Measurements from ENCODE around the gene TTC9B. TPM values are rescaled to one million over a fixed set of nuclear protein-coding genes. Genes with fewer than 3 reads are reported as not detected.

The TTC9B gene
- not detected for polyA plus RNA-seq

DNA sequence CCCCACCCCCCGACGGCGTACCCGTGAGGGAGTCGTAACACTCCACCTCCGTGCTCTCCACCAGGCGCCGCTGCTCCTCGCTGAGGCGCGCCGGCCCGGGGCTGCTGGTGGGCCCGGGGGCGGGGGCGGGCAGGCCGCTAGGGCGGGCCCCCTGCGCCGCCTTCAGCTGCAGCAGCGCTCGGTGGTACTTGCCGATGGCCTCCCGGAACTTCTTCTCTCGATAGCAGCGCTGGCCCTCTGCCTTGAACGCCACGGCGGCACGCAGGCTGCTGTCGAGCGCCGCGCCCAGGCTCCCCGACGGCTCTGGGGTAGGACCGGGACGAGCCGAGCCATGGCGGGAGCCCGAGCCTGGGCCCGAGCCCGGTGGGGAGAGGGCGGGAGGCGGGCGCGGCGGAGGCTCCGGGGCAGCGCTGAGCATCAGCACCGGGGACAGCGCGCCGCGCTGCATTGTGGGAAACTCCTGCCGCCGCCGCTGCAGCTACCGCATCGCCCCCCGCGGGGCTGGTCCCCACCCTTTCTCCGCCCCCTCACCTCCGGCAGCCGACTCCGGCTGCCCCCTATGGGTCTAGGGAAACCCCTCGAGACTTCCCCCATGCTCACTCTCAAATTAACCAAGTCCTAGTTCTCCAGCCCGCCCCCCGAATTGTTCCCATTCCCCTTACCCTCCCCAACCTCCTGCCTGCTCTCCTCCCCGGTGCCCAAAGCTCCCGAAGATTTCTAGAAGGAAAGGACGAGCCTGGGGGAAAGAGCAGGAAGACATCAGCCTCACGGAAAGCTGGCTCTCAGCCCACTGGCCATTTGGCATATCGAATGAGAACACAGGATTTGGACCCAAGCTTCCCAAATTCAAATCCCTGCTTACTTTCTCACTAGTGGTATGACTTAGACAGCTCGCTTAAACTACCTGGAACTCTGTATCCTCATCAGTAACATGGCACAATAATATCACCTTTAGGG is at the start of gene TTC9B:
TSS of gene TTC9B (minus strand) at position 451 of the 957 bp plus-strand sequence. CDS start at position 448, 3 bp downstream.
- H3K36me3 Mint-ChIP-seq, result no peaks in the 10 kb centered on the region
- peak within 1 kb of the TSS in 1 of 5 donors; percentile 41 for H3K4me3 Mint-ChIP-seq
- H3K27ac Mint-ChIP-seq, result no peak within 1 kb of the TSS
- H3K27me3 Mint-ChIP-seq (ENCODE audit: low read depth in 3 of 3), result peaks cover 15 to 24% (median 23%) of the 10 kb centered on the region in 3 donors
- peaks cover 8% of the 10 kb centered on the region in 2 donors for H3K4me1 Mint-ChIP-seq
- DNase-seq, result peak; percentile 47 to 53 (median 52)
- no peaks in the 10 kb centered on the region for H3K9me3 Mint-ChIP-seq

DNA sequence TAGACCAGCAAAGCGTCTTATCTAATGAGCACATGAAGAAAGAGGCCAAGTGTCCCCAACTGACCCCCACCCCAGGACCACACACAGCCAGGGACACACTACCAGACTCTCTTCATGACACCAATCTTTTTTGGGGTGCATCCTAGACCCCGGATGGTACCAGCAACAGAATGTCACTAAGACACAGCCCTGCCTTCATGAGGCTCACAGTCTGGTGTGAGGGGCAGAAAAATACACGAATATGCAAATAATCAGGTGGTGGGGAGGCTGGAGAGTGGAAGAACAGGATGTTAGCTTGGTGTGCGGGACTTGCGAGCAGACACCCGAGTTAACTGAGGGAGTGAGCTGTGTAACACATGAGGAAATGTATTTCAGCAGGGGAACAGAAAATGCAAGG is 49.4 kb upstream of the TTC9B start:
- Mint-ChIP-seq H3K9me3 (no peaks in the 10 kb centered on the region), H3K4me1 (peaks cover 44 to 46% of the 10 kb centered on the region in 2 donors), H3K36me3 (no peaks in the 10 kb centered on the region), H3K27ac (peak overlapping the region in 4 of 6 donors; percentile 10 to 69 (median 59)), H3K27me3 (ENCODE audit: low read depth in 3 of 3) (peaks cover 0 to 5% (median 3%) of the 10 kb centered on the region in 3 donors), H3K4me3 (no peak overlapping the region)
- DNase-seq, result no peak

DNA sequence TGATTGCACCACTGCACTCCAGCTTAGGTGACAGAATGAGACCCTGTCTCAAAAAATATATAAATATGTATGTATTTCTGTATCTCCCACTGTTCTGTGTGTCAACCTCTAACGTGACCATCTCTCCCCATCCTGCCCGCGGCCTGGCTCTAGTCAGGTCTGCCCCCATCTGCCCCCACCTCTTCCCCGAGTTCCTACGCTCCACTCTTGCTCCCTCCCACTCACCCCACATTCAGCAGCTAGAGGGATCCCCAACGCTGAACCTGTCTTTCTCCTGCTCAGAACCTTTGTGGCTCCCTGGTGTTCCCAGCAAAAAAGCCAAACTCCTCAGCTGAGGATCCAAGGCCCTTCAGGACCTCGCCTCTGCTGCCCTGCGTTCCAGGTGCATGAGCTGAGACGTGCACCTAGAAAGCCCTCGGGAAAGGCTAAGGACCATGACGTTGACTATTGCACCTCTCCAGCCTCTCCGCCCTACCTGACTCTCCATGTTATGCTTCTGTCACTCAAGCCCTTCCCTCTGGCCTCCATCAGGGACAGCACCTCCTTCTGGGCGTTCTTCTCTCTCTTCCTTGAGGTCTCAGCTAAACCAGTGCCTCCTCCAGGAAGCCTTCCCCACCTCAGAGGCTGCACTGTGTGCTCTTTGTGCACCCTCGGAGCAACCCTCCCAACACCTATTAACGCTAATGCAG is 48.9 kb upstream of the TTC9B start:
- Mint-ChIP-seq H3K27ac (peak overlapping the region in 3 of 6 donors; percentile 9 to 69 (median 58)), H3K4me1 (peaks cover 38 to 44% of the 10 kb centered on the region in 2 donors), H3K4me3 (no peak overlapping the region), H3K36me3 (peaks cover 0 to under 1% (median 0%) of the 10 kb centered on the region in 3 donors), H3K9me3 (no peaks in the 10 kb centered on the region), H3K27me3 (ENCODE audit: low read depth in 3 of 3) (peaks cover 0 to 5% (median 3%) of the 10 kb centered on the region in 3 donors)
- DNase-seq, result no peak

DNA sequence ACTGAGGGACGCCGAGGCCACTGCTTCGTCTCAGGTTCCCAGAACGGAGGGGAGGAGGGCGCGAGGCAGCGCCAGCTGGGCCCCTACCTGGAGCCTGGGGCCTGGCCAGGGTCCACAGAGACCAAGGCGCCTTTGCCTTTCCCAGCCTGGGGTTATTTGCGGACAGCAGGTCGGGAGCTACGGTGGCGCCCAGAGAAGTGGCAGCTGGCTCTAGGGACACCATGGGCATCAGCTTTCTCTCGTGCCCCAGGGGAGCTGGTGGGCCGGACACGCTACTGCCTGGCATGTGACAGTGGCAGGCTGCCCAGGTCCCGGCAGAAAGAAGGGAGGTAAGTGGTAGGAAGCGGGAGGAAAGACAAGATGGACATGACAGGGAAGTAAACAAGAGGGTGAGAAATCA is 47.9 kb upstream of the TTC9B start:
- Mint-ChIP-seq H3K4me3 (no peak overlapping the region), H3K36me3 (peaks cover 0 to 3% (median 0%) of the 10 kb centered on the region in 3 donors), H3K27ac (no peak overlapping the region), H3K9me3 (no peaks in the 10 kb centered on the region), H3K27me3 (ENCODE audit: low read depth in 3 of 3) (peaks cover 0 to 5% (median 3%) of the 10 kb centered on the region in 3 donors), H3K4me1 (peaks cover 29 to 44% of the 10 kb centered on the region in 2 donors)
- DNase-seq, result no peak

DNA sequence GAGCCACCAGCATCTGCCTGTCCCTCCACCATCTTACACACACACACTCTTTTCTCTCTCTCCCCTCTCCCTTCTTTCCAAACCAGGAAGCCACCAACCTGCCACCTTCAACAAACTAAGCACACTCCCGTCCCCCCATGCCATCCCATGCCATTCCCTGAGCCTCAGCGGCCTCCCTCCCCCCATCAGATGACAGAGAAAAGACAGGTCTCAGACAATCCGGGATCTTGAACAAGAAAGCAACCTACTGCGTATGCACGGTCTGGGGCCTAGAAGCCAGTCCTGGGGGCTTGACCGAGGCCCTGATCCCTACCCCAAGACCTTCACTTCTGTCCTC is 47.5 kb upstream of the TTC9B start:
- Mint-ChIP-seq H3K27ac (peak overlapping the region in 2 of 6 donors; percentile 46 to 69), H3K4me1 (peaks cover 29 to 44% of the 10 kb centered on the region in 2 donors), H3K27me3 (ENCODE audit: low read depth in 3 of 3) (peaks cover 0 to 5% (median 3%) of the 10 kb centered on the region in 3 donors), H3K36me3 (peaks cover 0 to 3% (median 0%) of the 10 kb centered on the region in 3 donors), H3K4me3 (no peak overlapping the region), H3K9me3 (no peaks in the 10 kb centered on the region)
- no peak for DNase-seq

DNA sequence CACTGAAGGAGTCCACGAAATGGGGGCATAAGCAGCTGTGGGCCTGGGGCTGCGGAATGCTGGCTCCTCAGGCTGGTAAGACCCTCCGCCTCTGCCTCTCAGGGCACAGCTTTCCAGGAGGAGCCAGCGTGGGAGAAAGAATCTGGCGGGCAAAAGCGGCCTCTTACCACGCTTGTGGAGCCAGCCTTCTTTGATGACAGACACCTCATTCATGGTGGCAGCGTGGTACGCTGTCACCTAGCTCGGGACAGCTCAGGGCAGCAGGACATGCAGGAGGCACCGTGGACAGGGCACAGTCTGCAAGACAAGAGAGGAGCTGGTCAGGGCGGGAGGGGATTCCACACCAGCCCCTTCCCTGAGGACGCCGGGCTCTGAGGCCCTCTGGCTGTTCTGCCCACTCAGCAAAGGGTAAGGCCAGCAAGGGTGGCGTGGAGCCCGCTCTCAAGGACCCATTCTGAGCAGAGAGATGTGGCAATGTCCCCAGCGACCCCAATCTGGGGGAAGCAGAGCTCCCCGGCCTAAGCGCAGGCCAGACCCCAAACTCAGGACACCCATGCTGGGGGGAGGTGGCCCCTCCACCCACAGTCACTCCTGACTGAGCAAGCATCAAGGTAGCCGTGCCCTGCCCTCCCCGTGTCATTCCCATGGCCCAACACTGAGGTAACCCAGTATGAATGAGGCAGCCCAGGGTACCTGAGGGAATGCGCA is 47.0 kb upstream of the TTC9B start:
- Mint-ChIP-seq H3K27ac (peak overlapping the region in 1 of 6 donors; percentile 69), H3K27me3 (ENCODE audit: low read depth in 3 of 3) (peaks cover 0 to 5% (median 3%) of the 10 kb centered on the region in 3 donors), H3K4me3 (no peak overlapping the region), H3K9me3 (no peaks in the 10 kb centered on the region), H3K4me1 (peaks cover 25 to 39% of the 10 kb centered on the region in 2 donors), H3K36me3 (peaks cover 0 to 3% (median 0%) of the 10 kb centered on the region in 3 donors)
- no peak for DNase-seq

DNA sequence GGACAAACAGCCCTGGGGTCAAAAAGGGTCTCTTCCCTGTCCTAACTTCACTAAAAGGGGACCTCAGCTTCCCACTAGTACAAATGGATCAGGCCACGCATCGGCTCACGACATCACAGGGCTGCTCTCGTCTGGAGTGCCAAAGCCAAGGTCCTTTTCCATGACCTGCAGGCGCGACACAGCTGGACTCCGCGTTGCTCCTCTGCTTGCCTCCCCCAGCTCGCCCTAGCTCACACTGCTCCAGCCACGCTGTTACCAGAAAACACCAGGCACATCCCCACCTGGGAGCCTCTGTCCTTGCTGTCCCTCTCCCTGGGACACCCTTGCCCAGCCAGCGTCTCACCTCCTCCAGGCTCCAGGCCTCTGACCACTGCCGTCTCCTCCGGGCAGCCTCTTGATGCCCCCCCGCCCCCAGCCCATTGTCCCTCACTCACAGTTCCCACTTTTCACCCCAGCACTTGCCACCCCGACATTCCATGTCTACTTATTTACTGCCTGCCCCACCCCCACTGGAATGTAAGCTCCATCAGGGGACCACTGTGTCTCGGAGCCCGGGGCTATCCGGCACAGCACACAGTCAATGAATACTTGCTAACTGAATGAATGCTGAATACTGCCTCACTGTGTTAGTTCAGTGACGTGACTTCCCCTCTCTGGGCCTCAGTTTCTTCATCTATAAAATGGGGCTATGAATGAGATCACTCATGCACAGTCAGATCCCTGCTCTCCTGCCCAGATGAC is 46.3 kb upstream of the TTC9B start:
- peak overlapping the region in 1 of 6 donors; percentile 37 for H3K27ac Mint-ChIP-seq
- peaks cover 25 to 36% of the 10 kb centered on the region in 2 donors for H3K4me1 Mint-ChIP-seq
- H3K9me3 Mint-ChIP-seq, result no peaks in the 10 kb centered on the region
- H3K27me3 Mint-ChIP-seq (ENCODE audit: low read depth in 3 of 3), result peaks cover 0 to 5% (median 3%) of the 10 kb centered on the region in 3 donors
- H3K36me3 Mint-ChIP-seq, result peaks cover 0 to 3% (median 0%) of the 10 kb centered on the region in 3 donors
- DNase-seq, result no peak
- no peak overlapping the region for H3K4me3 Mint-ChIP-seq

DNA sequence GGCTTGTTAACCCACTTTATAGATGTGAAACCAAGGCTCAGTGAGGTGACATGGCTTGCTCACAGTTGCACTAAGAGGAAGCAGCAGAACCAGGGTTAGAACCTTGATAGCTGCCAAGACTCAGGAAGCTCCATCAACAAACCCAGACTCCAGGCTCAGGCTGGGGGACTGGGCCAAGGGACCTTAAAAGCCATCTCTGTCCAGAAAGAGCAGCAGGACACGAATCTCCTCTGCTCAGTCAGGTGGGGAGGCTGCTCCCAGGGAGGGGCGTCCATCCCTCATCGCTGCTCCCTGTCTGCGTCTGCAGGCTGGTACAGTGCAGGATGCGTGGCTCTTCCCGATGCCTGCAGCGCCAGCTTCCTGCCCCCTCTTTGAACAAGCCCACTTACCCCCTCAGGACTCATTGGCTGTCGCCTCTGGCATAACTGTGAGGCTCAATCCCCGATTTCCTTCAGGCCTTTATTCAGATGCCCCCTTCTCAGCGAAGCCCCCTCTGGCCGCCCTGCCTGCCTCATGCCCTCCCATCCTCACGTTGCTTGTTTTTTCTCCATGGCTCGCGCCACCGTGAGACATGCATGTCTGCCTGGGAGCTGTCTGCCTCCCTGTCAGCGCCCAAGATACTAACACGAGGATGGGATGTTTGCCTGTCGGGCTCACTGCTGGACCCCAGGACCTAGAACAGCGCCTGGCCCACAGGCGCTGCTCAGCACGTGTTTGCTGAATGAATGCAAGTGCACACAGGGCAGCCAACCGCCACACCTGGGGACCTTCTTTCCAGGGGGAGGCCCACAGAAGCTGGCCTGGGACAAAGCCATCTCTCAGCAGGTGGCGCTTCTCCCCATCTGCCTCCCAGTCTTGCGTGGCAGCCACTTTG is 45.5 kb upstream of the TTC9B start:
- H3K9me3 Mint-ChIP-seq, result no peaks in the 10 kb centered on the region
- peaks cover 23 to 37% of the 10 kb centered on the region in 2 donors for H3K4me1 Mint-ChIP-seq
- H3K27me3 Mint-ChIP-seq (ENCODE audit: low read depth in 3 of 3), result peaks cover 0 to 5% (median 3%) of the 10 kb centered on the region in 3 donors
- DNase-seq, result no peak
- no peak overlapping the region for H3K4me3 Mint-ChIP-seq
- H3K36me3 Mint-ChIP-seq, result peaks cover 0 to 3% (median 0%) of the 10 kb centered on the region in 3 donors
- peak overlapping the region in 2 of 6 donors; percentile 37 to 77 for H3K27ac Mint-ChIP-seq

DNA sequence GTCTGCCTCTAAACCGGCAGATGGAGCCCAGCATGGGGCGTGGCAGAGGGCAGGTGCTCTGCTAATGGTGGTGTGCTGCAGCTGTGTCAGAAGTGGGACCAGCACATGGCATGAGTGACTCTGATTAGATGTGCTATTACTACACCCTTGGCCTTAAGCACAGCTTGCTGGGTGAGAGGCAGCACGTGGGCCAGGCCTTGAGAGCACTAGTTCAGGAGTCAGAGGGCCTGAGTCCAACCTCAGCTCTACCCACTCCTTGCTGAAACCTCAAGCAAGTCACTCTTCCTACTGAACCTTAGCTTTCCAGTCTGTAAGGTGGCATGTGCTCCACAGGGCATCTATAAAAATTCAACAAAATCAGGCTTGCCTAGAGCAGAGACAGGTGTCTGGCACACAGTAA is 44.2 kb upstream of the TTC9B start:
- no peaks in the 10 kb centered on the region for H3K9me3 Mint-ChIP-seq
- H3K4me3 Mint-ChIP-seq, result no peak overlapping the region
- peaks cover 0 to 3% (median 2%) of the 10 kb centered on the region in 3 donors for H3K36me3 Mint-ChIP-seq
- peaks cover 0 to 3% (median 3%) of the 10 kb centered on the region in 3 donors for H3K27me3 Mint-ChIP-seq (ENCODE audit: low read depth in 3 of 3)
- no peak for DNase-seq
- H3K27ac Mint-ChIP-seq, result peak overlapping the region in 1 of 6 donors; percentile 64
- H3K4me1 Mint-ChIP-seq, result peaks cover 25 to 39% of the 10 kb centered on the region in 2 donors

DNA sequence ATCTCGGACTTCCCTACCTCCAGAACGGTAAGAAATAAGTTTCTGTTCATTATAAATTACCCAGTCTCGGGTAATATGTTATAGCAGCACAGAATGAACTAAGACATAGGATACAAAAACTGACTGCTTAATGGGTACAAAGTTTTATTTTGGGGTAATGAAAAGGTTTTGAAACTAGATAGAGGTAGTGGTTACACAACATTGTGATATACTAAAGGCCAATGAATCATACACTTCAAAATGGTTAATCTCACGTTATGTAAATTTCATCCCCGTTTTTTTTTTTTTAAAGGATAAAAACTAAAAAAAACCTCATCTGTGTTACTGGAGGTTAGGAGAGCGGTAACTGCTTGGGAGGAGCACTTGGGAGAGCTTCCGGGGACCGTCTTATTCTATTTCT is 43.4 kb upstream of the TTC9B start:
- H3K27ac Mint-ChIP-seq, result peak overlapping the region in 1 of 6 donors; percentile 20
- no peak for DNase-seq
- peaks cover 0 to 3% (median 0%) of the 10 kb centered on the region in 3 donors for H3K27me3 Mint-ChIP-seq (ENCODE audit: low read depth in 3 of 3)
- H3K4me1 Mint-ChIP-seq, result peaks cover 23 to 36% of the 10 kb centered on the region in 2 donors
- H3K9me3 Mint-ChIP-seq, result no peaks in the 10 kb centered on the region
- H3K4me3 Mint-ChIP-seq, result no peak overlapping the region
- H3K36me3 Mint-ChIP-seq, result peaks cover 0 to 3% (median 3%) of the 10 kb centered on the region in 3 donors

DNA sequence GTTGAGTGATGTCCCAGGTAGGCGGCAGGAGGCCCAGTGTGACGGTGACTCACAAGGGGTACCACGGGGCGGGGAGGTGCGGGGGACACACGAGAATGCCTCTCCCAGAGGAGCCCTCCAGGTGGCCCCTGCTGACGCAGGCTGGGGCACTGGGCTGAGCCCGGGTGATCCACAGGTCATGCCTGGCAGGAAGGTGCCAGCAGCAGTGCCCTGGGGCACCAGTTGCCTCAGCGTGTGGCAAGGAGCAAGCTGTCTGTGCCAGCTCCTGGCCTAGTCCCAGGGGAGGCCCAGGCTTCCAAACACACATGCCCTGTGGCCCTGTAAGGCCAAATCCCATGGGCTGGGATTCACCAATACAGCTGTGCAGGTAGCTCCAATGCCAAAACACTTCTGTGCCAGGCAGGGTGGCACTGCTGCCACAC is 38.9 kb upstream of the TTC9B start:
- H3K27me3 Mint-ChIP-seq (ENCODE audit: low read depth in 3 of 3), result peaks cover 0 to 1% (median 1%) of the 10 kb centered on the region in 3 donors
- H3K4me3 Mint-ChIP-seq, result no peak overlapping the region
- no peak for DNase-seq
- no peaks in the 10 kb centered on the region for H3K9me3 Mint-ChIP-seq
- H3K4me1 Mint-ChIP-seq, result peaks cover 29 to 63% of the 10 kb centered on the region in 2 donors
- H3K36me3 Mint-ChIP-seq, result peaks cover 11 to 32% (median 13%) of the 10 kb centered on the region in 3 donors
- no peak overlapping the region for H3K27ac Mint-ChIP-seq

DNA sequence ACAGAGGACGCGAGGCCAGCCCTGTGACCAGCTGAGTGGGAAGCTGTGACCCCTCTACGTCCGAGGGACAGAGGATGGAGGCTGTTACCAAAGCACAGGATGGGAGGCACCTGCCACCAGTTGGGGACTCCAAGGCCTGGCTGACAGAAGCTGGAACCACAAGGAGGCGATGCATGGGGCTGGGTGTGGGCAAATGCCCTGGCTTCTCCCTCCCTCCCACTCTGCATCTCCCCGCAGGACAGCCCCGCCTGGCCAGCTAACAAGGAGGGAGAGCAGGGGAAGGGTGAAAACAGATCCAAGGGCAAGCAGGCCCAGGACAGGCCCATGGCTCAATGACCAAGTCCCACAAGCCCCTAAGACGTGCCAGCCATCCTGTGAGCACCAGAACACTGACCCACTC is 38.3 kb upstream of the TTC9B start:
- DNase-seq, result no peak
- peak overlapping the region in 1 of 6 donors; percentile 23 for H3K27ac Mint-ChIP-seq
- H3K4me3 Mint-ChIP-seq, result no peak overlapping the region
- H3K27me3 Mint-ChIP-seq (ENCODE audit: low read depth in 3 of 3), result peaks cover 0 to 1% (median 1%) of the 10 kb centered on the region in 3 donors
- H3K9me3 Mint-ChIP-seq, result no peaks in the 10 kb centered on the region
- H3K36me3 Mint-ChIP-seq, result peaks cover 13 to 30% (median 13%) of the 10 kb centered on the region in 3 donors
- H3K4me1 Mint-ChIP-seq, result peaks cover 32 to 63% of the 10 kb centered on the region in 2 donors

Measured in immature natural killer cell (primary cell).